ENCODE results near the gene TIMM10B. TPM values are rescaled to one million over a fixed set of nuclear protein-coding genes. Genes with fewer than 3 reads are reported as not detected.

TIMM10B gene
- total and polyA plus RNA-seq, 2 of the 13 experiments (the other 11 are each of a cell fraction or from before 2014, with no cell fraction given): 34.9 to 39.5 TPM

- TF ChIP-seq MYC (CRISPR knock-in tag; IDR thresholded peaks at IDR 0.05; ENCODE audit: borderline replicate concordance) (peak; percentile 80; the same call in 1 of the 2 replicates), ARID3A (IDR thresholded peaks at IDR 0.05; ENCODE audit: low read depth, low read length) (peak; percentile 15; the same call in 1 of the 2 replicates), ZNF317 (CRISPR knock-in tag; IDR thresholded peaks at IDR 0.05) (peak; percentile 79; the same call in 1 of the 2 replicates), ZC3H4 (CRISPR knock-in tag; IDR thresholded peaks at IDR 0.05; ENCODE audit: borderline replicate concordance) (no peak), SIX1 (CRISPR knock-in tag; IDR thresholded peaks at IDR 0.05; ENCODE audit: borderline replicate concordance) (no peak), TFDP1 (CRISPR knock-in tag; IDR thresholded peaks at IDR 0.05; ENCODE audit: borderline replicate concordance) (peak; percentile 68; the same call in 1 of the 2 replicates), MEIS2 (CRISPR knock-in tag; IDR thresholded peaks at IDR 0.05) (peak; percentile 71), PLSCR1 (CRISPR knock-in tag; IDR thresholded peaks at IDR 0.05; ENCODE audit: borderline replicate concordance) (no peak), PPARG (CRISPR knock-in tag; conservative IDR thresholded peaks at IDR 0.05) (0 out of 2 replicates have a peak, but pooled peaks have one; percentile 48), KMT2A (CRISPR knock-in tag; IDR thresholded peaks at IDR 0.05) (peak; percentile 48; the same call in 1 of the 2 replicates), ZNF496 (CRISPR knock-in tag; IDR thresholded peaks at IDR 0.05; ENCODE audit: insufficient replicate concordance) (no peak), IRF1 (CRISPR knock-in tag; IDR thresholded peaks at IDR 0.05; ENCODE audit: low read depth) (no peak), NR2F6 (IDR thresholded peaks at IDR 0.05) (no peak), NR2F6 (CRISPR knock-in tag; IDR thresholded peaks at IDR 0.05) (peak; percentile 33; the same call in 1 of the 2 replicates), NKX3-1 (CRISPR knock-in tag; IDR thresholded peaks at IDR 0.05) (no peak), WIZ (CRISPR knock-in tag; IDR thresholded peaks at IDR 0.05) (0 out of 2 replicates have a peak, but pooled peaks have one; percentile 39), ZNF724P (CRISPR knock-in tag; IDR thresholded peaks at IDR 0.05; ENCODE audit: borderline replicate concordance) (no peak), ZNF292 (CRISPR knock-in tag; IDR thresholded peaks at IDR 0.05; ENCODE audit: borderline replicate concordance, low read depth) (peak; percentile 42; the same call in 1 of the 2 replicates), ZNF282 (IDR thresholded peaks at IDR 0.05; ENCODE audit: partially characterized antibody) (no peak), ZMYM4 (CRISPR knock-in tag; IDR thresholded peaks at IDR 0.05) (peak; percentile 64; the same call in 1 of the 2 replicates), SMAD3 (CRISPR knock-in tag; IDR thresholded peaks at IDR 0.05) (no peak; the same call in 1 of the 2 replicates), ELF4 (CRISPR knock-in tag; IDR thresholded peaks at IDR 0.05; ENCODE audit: borderline replicate concordance) (peak; percentile 85; the same call in 1 of the 2 replicates), KLF13 (CRISPR knock-in tag; IDR thresholded peaks at IDR 0.05) (0 out of 2 replicates have a peak, but pooled peaks have one; percentile 34), ZNF44 (CRISPR knock-in tag; IDR thresholded peaks at IDR 0.05) (no peak), CBX2 (IDR thresholded peaks at IDR 0.05; ENCODE audit: low read depth, low read length) (no peak), CBX2 (CRISPR knock-in tag; IDR thresholded peaks at IDR 0.05; ENCODE audit: low read depth) (no peak)
These were observed at the start of gene TIMM10B, which contains the start of gene ARFIP2 (continued) for GRCh38 chr11:6481012-6481923.
